Measurements from ENCODE around the gene CELF4. TPM values are rescaled to one million over a fixed set of nuclear protein-coding genes. Genes with fewer than 3 reads are reported as not detected.

Gene CELF4
- total RNA-seq, 1 donor from 2014 or later, result 0.13 TPM

GRCh38 chr18:37443325-37444055 is 122.1 kb downstream of the CELF4 start:
- DNase-seq (ENCODE audit: low read depth in 2 of 2), result no peak

DNA sequence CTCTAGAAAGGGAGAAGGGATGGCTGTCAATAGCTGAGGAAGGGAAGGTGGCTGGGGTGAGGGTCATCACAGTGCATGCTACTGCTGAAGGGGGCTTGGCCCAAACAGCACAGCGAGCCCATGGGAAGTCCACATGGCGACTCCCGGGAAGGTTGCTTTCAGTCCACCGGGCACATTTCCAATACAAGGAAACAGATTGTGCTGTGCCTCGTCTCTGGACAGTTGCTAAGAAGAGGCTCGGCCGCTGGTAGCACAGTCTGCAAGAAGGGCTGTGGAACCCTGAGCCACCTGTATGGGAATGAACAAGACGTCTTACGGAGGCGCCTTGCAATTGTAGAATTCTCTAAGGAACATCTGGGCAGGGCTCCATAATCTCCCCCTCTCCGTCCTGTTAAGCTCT is 123.1 kb downstream of the CELF4 start:
- DNase-seq (ENCODE audit: low read depth in 2 of 2), result no peak

DNA sequence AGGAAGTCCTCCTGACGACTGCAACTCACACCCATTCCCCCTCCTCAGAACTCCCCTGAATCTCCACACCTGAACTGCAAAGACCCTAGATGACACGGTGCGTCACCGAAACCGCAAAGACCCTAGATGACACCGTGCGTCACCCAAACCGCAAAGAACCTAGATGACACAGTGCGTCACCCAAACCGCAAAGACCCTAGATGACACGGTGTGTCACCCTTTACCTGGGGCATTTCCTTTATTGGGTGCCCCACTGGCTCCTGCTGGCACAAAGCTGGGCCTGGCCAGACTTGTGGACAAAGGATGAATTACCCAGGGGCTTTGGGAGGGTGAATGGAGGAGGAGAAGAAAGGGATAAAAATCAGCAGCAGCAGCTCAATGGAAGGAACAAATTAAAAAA is 123.8 kb downstream of the CELF4 start:
- no peak for DNase-seq (ENCODE audit: low read depth in 2 of 2)

DNA sequence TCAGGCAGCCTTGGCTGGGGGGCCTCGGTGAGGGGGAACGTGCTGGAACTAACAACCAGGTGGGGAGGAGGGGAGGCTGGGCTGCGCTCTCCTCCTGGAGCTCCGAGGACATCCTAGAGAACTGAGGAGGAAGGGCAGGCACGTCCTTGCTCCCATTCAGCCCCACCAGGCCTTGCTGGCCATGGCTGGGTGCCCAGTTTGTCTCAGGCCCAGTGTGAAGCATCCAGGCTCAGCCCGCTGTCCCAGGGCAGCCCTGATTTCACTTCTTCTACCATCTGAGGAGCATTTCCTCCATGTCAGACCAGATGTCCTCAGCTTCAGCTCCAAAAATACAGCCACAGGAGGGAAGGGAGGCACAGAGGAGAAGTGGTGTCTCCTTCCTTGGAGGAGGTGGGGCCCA is 125.4 kb downstream of the CELF4 start:
- DNase-seq (ENCODE audit: low read depth in 2 of 2), result no peak

DNA sequence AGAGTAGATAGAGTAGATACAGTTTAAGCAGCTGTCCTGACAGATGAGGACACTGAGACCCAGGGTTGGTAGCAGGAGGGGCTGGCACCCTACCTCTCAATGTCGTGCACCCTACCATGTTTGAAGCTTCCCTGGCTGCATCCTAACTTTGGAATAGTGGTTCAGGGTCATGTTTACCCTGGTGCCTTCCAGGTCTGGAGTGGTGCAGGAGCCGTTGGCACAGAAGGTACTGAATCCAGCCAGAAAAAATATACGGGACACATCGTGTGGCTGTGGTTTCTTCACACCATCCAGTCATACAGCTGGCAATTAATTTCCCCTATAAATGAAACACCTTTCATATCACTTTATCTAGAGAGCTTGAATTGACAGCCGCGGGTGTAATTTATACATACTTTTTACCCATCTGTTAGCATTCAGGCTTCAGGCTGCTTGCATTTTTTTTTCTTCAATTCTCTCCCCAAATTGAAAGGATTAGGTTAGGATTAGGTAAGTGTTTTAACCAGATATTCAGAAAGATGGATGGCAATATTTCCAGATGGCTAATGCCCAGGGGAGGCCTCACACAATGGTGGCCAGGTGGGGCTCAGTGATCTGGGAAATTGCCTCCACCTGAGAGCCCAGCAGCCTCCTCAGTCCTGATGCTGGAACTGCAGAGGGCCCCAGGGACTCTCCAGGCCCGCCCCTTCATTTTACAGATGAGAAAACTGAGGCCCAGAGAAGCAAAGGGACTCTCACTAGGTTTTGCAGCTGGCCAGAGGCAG is 127.0 kb downstream of the CELF4 start:
- no peak for DNase-seq (ENCODE audit: low read depth in 2 of 2)

DNA sequence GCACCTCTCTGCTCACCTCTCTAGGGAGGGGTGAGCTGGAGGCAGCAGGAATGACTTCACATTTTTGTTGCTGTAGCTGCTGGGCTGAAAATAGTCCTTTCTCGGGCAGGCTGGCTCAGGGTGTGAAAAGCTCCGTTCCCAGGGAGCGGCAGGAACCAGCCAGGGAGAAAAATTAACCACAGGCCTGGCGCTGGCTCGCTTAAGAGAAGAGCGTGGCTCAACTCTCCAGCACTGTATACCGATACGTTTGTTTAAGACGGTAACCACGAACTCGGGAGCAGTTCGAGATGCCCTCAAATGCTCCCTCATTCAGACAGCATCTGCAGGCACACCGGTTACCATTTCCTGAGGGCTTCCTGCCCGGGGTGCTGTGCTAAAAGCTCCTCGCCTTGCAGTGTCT is 129.6 kb downstream of the CELF4 start:
- no peak for DNase-seq (ENCODE audit: low read depth in 2 of 2)

DNA sequence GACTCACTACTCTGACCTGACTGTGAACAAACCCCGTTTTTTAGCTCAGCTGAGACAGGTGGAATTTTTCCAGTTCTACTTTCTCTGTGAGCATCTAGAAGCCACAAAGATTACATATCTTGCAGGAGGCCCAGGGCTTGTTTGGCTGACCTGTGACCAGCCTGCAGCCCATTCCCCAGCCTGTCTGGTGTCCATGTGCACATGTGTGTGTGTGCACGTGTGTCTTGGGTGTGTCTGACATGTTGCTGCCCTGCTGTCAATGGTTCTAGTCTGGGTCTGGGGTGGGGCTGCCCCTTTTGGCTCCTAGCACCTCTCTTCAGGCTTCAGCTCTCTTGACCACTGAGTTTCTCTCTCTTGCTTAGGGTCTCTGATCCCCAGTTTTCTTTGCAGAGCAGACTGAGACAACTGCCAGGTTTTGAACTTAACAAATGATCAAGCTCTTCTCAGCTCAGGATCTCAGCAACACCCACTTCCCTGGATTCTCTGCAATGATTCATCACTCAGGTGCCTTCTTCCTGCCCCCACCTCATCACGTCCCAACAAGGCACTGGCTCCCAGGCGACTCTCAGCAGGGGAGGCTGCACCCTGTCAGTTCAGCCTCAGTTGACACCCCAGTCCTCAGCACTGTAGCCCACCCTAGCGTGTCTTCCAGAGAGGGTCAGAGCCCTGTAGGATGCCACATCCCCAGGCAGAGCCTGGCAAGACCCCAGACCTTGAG is 130.3 kb downstream of the CELF4 start:
- no peak for DNase-seq (ENCODE audit: low read depth in 2 of 2)

DNA sequence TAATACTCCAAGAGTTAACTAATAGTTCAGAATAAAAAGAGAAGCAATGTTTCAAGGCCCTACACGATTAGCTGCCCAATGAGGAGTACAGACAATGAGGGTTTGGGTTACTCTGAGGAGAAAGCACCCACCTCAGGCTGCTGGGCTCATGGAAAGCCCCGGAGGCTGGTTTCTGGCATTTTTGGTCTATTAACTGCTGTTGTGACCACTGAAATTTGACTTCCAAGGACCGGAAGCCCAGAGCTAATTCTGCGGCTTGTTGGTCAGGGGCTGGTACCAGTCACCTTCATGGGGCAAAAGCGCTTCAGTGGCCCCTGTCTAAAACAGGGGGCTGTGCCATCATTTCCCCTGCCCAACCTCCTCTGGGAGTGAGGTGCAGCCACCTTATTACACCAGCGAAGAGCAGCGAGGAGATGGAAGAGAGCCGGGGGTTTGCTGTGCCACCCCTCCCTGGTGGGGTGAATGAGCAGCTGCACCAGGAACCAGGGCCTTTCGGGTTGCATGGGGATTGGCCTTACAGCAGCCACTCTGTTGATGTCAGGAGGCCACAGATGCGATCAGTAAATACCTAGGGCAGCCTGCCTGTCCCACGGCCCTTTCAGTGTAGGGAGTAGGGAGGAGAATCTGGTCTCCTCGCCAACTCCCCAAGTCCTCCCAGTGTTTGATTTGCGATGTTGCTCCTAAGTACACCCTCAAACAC is 131.3 kb downstream of the CELF4 start:
- no peak for DNase-seq (ENCODE audit: low read depth in 2 of 2)

- DNase-seq (ENCODE audit: low read depth in 2 of 2), result no peak
Observed at GRCh38 chr18:37432436-37433195, 133.0 kb downstream of the CELF4 start.

GRCh38 chr18:37430357-37431076 is 135.1 kb downstream of the CELF4 start:
- DNase-seq (ENCODE audit: low read depth in 2 of 2), result no peak

DNA sequence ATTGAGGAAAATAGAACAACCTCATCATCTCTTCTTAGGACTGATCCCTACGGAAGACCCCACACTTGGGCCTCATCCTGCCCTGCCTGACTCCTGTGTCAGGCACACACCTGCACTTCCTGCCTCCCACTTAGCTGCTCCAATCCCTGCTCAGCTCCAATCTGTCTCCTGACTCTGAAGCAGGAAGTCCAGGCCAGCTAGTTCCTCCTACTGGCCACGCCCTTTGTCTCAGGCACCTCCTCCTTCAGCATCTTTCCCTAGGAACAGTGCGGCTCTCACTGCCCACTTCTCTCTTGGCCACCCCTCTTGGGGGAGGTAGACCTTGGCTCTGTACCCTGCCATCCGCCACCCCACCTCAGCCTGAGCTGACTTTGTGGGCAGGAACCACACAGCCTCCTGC is 135.8 kb downstream of the CELF4 start:
- DNase-seq (ENCODE audit: low read depth in 2 of 2), result no peak

DNA sequence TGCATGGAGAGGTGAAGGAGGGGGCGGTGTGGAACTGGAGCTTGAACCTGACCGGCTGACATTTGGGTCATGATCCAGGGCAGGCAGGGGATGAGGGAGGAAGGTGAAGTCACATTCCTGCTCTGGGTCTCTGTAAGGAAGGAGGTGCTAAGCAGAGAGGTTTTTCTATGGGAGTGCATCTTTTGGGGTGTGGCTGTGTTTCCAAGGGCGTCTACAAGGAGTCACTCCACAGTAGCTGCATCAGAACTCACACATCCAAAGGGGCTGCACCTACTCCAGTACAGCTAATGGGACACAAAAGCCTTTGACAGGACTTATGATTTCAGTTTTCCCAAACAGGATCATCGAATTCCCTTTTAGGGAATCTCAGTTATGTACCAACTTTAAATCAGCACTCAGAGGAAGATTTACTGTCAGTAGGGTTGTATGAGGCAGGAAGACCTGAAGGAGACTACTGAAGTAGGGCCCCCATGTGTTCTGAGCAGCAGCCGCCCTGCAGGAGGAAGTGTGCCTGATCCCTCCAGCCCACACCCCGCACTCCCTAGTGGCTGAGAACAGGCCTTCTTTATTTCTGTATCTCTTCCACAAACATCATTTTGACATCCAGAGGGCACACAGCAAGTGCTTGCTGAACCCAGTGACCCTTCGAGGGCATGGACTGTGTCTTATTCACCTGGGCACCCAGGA is 137.2 kb downstream of the CELF4 start:
- DNase-seq (ENCODE audit: low read depth in 2 of 2), result no peak

- no peak for DNase-seq (ENCODE audit: low read depth in 2 of 2)
Observed at GRCh38 chr18:37426586-37426985, 139.0 kb downstream of the CELF4 start.

GRCh38 chr18:37425222-37425621 is 140.4 kb downstream of the CELF4 start:
- DNase-seq (ENCODE audit: low read depth in 2 of 2), result no peak

DNA sequence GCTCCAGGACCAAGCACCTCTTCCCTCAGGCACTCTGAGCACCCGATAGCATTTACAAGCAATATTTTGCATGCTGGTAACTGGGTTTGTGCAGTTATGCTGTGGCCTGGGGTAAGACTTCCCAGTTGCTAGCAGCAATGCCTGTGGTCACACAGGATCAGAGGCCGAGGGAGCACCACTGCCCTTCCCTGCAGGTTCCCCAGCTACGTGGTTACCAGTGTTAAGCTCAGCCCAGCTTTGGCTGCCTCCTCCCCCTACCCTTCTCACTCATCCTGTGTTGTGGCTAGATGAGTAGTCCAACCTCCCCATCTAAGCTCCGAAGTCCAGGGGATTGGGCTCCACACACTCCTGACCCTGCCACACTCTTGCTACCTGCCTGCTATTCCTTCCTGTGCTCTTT is 141.1 kb downstream of the CELF4 start:
- DNase-seq (ENCODE audit: low read depth in 2 of 2), result no peak

DNA sequence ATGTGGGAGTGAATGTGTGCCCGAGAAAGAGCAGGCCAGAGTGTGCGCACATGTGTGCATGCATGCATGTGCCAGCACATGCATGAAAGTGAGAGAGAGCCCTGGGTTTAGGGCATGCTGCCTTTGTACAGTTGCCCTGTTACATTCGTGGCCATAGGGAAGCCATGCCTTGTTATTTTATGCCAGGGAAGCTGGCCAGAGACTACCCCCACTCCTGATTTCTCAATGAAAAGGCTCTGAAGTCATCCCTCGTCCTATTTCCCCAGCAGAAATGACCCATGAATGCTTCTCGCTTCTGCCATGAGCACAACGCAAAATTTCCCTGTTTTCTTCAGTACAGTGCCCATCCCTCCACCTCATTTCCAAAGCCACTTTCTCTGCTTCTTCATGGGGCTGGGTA is 143.0 kb downstream of the CELF4 start:
- DNase-seq (ENCODE audit: low read depth in 2 of 2), result no peak

DNA sequence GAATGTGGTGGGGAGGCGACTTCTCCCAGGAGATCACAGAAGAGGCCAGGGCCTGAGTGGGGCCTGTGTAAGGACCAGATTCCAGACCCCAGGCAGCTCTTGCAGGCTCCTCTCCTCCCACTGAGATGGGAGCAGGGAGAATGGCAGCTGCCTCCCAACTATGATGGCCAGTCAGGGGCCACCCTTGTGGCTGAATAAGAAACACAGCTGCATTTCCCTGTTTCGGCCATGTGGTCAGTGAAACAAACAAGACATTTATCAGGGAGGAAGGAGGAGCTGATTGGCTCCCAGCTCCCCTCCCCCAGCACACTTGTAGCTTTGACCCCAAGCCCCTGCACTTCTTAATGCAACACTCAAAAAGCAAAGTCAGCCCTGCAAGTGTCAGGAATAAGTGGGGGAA is 143.5 kb downstream of the CELF4 start:
- no peak for DNase-seq (ENCODE audit: low read depth in 2 of 2)

DNA sequence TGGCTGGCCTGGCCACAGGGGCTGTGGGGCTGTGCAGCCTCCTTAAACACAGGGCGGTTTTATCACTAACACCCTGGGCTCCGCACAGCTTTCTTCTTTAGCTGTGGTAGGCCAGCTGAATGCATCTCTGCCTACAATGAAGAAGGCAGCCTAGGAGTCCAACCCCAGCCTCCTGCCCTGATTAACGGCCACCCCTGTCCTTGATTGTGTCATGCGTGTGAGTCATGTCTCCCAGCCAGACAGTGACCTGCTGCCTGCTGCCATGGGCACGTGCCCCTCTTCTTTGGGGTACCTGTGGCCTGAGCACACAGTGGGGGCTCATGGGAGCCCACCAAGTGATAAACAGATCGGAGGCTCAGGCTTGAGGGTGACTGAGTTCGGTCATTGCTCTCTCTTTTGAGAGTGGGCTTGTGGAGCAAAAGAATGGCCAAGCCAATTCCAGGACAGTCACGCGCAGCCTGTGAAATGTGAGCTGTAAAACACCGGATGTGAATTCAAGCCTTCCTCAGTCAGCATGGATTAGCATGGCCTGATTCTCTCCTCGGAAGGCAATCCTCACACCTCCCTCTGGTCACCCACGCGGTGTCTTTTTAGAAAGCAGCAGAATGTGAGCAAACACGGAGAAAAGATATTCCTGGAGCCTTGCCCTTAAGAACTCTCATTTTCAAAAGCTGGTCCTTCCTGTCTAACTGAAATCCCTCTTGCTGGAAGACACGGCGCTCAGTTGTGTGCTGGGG is 144.1 kb downstream of the CELF4 start:
- no peak for DNase-seq (ENCODE audit: low read depth in 2 of 2)

DNA sequence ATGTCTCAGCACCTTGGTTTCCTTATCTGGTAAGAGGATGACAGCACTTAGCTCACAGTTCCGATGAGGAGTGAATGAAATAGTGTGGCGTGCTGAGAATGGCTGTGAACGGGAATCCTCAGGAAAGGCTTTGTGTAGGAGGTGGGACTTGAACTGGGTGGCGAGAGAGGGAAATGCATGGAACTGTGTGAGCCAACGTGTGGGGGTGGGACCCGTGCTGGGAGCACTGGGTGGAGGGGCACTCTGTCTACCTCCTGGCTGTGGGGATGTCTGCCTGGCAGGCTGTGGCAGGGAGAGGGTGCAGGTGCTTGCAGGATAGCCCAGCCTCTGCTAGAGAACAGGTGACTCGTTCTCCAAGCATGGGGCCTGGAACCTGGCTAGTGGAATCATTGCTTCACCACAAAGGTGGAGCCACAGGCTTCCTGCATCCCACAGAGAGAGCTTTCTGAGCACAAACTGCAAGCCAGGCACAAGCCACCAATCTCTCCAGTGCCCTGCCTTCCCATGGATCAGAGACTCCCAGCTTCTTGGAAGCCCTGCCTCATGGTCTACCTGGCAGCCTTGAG is 145.2 kb downstream of the CELF4 start:
- no peak for DNase-seq (ENCODE audit: low read depth in 2 of 2)

All from dermis microvascular lymphatic vessel endothelial cell (primary cell).